GM12878 (cell line): ENCODE data around the gene BBS4.
"Not testable (repeated sequence)": the region's sequence is repeated elsewhere in the genome, so short reads cannot be mapped to it uniquely, and the experiment has no call there.

Experiments
- HCFC1 ChIP-seq: fragments of 150-350 bp; IDR thresholded peaks from 2 replicates; pipeline ENCODE4 v1.6.1; 2014; ENCODE audit warnings: low read length
- JUNB ChIP-seq: IDR thresholded peaks from 2 replicates; pipeline ENCODE4 v1.6.1; 2016; ENCODE audit warnings: antibody characterized with exemption, mild to moderate bottlenecking
- MYC ChIP-seq: IDR thresholded peaks from 2 replicates; pipeline ENCODE4 v1.6.1; 2011; ENCODE audit warnings: mild to moderate bottlenecking, low read length, moderate library complexity, inconsistent platforms; ENCODE audit not compliant: insufficient read depth, insufficient replicate concordance, insufficient read length, severe bottlenecking
- POLR2A ChIP-seq: IDR thresholded peaks from 2 replicates; pipeline ENCODE4 v1.6.1; 2011; ENCODE audit warnings: low read depth, mild to moderate bottlenecking, low read length
- POLR2AphosphoS5 ChIP-seq: IDR thresholded peaks from 2 replicates; pipeline ENCODE4 v1.6.1; 2011; ENCODE audit warnings: mild to moderate bottlenecking, low read length, inconsistent platforms
- RAD21 ChIP-seq: IDR thresholded peaks from 2 replicates; pipeline ENCODE4 v1.6.1; 2011; ENCODE audit warnings: mild to moderate bottlenecking, low read depth, low read length, moderate library complexity; ENCODE audit not compliant: insufficient read depth
- RFX5 ChIP-seq: IDR thresholded peaks from 2 replicates; pipeline ENCODE4 v1.6.1; 2011; ENCODE audit warnings: low read depth, low read length, improper control_type of control experiment
- SRF ChIP-seq, 2 experiments: IDR thresholded peaks; 2 replicates each; pipeline ENCODE4 v1.6.1; 2011; ENCODE audit warnings: low read depth in 2 of 2, low read length in 2 of 2, mild to moderate bottlenecking in 1 of 2, moderate library complexity in 1 of 2
- ZNF24 ChIP-seq: fragments of 450-650 bp; IDR thresholded peaks from 2 replicates; pipeline ENCODE4 v1.6.1; 2017; ENCODE audit warnings: antibody characterized with exemption, mild to moderate bottlenecking
- TF ChIP-seq, protein P1 (sequence below), 3 experiments: IDR thresholded peaks in 2 of 3; conservative IDR thresholded peaks in 1 of 3; 2 replicates each; pipeline ENCODE4 v1.5.1; 2011; ENCODE audit warnings: low read depth in 3 of 3, low read length in 3 of 3, mild to moderate bottlenecking in 3 of 3, control low read depth in 2 of 3, moderate library complexity in 2 of 3, inconsistent platforms in 1 of 3, mixed read lengths in 1 of 3; ENCODE audit not compliant: control insufficient read depth in 2 of 3, insufficient read depth in 1 of 3; ENCODE audit errors: extremely low read depth in 1 of 3
- TF ChIP-seq, protein P2 (sequence below): fragments of 450-650 bp; IDR thresholded peaks from 2 replicates; pipeline ENCODE4 v1.6.1; 2017; ENCODE audit warnings: borderline replicate concordance
- TF ChIP-seq, protein P3 (sequence below): IDR thresholded peaks from 2 replicates; pipeline ENCODE4 v1.6.1; 2012; ENCODE audit warnings: low read depth, low read length, improper control_type of control experiment

DNA sequence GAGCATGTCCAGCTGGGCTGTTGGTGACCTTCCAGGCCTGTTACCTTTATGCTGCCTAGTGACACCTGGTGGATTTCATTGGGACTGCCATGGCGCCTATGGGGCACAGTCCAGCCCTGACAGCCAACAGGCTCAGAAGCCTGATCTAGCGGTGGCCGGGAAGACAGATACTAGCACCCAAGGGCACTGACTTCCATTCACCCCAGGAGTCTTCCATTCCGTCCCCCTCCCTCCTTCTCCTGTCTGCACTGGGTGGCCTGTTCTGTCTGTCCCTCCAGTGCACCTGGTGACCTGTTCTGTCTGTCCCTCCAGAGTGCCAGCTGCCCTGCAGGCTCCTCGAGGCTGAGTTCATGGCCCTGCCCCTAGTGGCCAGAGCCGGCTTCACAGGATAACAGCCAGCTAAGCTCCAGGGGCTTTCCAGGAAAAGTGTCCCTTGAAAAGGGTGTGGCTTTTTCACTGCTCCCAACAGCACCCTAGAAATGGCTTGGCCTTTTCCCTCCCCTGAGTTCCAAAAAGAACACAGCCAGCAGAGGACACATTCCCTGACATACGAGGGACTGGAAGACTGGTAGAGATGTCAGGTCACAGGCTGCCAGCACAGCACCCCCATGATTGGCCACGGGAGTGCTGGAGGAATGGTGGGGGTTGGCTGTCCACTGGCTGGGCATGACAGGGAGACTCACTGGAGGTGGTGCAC, 15.2 kb upstream of the BBS4 start:
- TF ChIP-seq, protein P1, sequence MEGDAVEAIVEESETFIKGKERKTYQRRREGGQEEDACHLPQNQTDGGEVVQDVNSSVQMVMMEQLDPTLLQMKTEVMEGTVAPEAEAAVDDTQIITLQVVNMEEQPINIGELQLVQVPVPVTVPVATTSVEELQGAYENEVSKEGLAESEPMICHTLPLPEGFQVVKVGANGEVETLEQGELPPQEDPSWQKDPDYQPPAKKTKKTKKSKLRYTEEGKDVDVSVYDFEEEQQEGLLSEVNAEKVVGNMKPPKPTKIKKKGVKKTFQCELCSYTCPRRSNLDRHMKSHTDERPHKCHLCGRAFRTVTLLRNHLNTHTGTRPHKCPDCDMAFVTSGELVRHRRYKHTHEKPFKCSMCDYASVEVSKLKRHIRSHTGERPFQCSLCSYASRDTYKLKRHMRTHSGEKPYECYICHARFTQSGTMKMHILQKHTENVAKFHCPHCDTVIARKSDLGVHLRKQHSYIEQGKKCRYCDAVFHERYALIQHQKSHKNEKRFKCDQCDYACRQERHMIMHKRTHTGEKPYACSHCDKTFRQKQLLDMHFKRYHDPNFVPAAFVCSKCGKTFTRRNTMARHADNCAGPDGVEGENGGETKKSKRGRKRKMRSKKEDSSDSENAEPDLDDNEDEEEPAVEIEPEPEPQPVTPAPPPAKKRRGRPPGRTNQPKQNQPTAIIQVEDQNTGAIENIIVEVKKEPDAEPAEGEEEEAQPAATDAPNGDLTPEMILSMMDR (IDR thresholded peaks at IDR 0.05 in 2 of 3, conservative IDR thresholded peaks at IDR 0.05 in 1 of 3; ENCODE audit: control insufficient read depth in 2 of 3, extremely low read depth in 1 of 3, insufficient read depth in 1 of 3, low read depth in 3 of 3, low read length in 3 of 3): peak; percentile 52 to 82 (median 77)
- TF ChIP-seq JUNB; ZNF24; MYC; POLR2AphosphoS5; RFX5; RAD21; POLR2A; HCFC1; SRF (IDR thresholded peaks at IDR 0.05; ENCODE audit: low read depth in 2 of 2, low read length in 2 of 2): not testable (repeated sequence)
- TF ChIP-seq, protein P2, sequence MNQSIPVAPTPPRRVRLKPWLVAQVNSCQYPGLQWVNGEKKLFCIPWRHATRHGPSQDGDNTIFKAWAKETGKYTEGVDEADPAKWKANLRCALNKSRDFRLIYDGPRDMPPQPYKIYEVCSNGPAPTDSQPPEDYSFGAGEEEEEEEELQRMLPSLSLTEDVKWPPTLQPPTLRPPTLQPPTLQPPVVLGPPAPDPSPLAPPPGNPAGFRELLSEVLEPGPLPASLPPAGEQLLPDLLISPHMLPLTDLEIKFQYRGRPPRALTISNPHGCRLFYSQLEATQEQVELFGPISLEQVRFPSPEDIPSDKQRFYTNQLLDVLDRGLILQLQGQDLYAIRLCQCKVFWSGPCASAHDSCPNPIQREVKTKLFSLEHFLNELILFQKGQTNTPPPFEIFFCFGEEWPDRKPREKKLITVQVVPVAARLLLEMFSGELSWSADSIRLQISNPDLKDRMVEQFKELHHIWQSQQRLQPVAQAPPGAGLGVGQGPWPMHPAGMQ: not testable (repeated sequence)
- TF ChIP-seq, protein P3, sequence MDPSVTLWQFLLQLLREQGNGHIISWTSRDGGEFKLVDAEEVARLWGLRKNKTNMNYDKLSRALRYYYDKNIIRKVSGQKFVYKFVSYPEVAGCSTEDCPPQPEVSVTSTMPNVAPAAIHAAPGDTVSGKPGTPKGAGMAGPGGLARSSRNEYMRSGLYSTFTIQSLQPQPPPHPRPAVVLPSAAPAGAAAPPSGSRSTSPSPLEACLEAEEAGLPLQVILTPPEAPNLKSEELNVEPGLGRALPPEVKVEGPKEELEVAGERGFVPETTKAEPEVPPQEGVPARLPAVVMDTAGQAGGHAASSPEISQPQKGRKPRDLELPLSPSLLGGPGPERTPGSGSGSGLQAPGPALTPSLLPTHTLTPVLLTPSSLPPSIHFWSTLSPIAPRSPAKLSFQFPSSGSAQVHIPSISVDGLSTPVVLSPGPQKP: not testable (repeated sequence)
